ENCODE results near the gene CNKSR1. TPM values are rescaled to one million over a fixed set of nuclear protein-coding genes. Genes with fewer than 3 reads are reported as not detected.

The CNKSR1 gene
- total and polyA plus RNA-seq, 2 of the 4 experiments (the other 2 are of a cell fraction) = 0.43 TPM; not detected in 1

DNA sequence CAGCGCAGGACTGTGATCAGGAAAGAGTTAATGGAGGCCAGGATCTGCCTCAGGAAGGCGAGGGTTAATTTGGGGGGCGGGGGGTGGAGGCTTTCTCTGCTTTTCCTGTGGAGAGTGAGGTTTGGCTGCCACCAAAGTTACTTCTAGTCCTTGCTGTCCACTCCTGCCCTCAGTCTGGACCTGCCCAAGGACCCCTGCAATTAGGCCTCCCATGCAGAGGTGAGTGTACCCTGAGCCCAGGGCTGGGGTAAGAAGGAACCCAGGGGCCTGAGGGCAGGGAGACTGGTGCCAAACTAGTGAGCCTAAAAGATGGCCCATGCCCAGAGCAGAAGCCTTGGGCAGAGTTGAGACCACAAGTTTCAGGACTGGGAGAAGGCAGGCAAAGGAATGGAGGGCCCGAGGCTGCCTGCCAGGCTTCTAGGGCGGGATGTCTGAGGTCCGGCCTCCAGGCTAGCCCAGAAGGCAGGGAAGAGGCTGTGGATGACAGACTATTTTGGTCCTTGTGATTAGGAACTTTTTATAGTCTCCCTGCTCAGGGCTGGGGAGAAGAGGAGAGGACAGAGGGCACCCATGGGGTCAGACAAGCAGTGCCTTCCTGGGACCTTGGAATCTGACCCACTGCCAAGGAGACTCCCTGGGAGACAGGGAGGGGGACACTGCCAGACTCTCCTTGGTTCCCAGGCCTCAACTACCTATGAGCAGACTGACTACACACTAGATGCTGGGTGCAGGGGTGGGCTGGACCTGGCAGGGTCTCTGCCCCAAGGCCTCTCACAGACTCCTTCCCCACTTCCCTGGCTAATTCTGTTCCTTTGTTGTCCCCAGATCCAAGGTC is 18.2 kb upstream of the CNKSR1 start, which contains the start of gene FAM110D:
TSS of gene FAM110D (plus strand) at position 172 of the 835 bp plus-strand sequence. CDS start 2,213 bp downstream, outside the sequence.
- Histone ChIP-seq H3K36me3 (ENCODE audit: control insufficient read depth, insufficient read depth, low read length) (no peaks in the 10 kb centered on the region), H3K18ac (ENCODE audit: low read depth, low read length) (no peak within 1 kb of the TSS), H4K5ac (ENCODE audit: low read depth, low read length) (no peak within 1 kb of the TSS), H3K14ac (replicated peaks; ENCODE audit: low read depth, low read length) (no peak within 1 kb of the TSS), H4K91ac (ENCODE audit: insufficient read depth, low read depth, low read length) (no peak within 1 kb of the TSS), H4K8ac (ENCODE audit: low read depth in 2 of 2, low read length in 2 of 2) (no peak within 1 kb of the TSS), H3K9ac (ENCODE audit: low read depth, low read length) (no peak within 1 kb of the TSS), H2BK120ac (ENCODE audit: low read depth, low read length) (no peak within 1 kb of the TSS), H2AFZ (replicated peaks; ENCODE audit: low read length, poor library complexity) (peak within 1 kb of the TSS; percentile 23), H3K79me1 (ENCODE audit: low read depth in 1 of 2, low read length in 2 of 2) (no peaks in the 10 kb centered on the region), H2BK15ac (ENCODE audit: low read depth, low read length) (no peak within 1 kb of the TSS), H3K9me3 (ENCODE audit: control insufficient read depth, insufficient read depth, low read length) (no peaks in the 10 kb centered on the region), H3K4ac (ENCODE audit: low read depth, low read length) (no peak within 1 kb of the TSS), H3K56ac (ENCODE audit: extremely low read depth, insufficient read depth, low read length) (no peak within 1 kb of the TSS), H3K4me1 (ENCODE audit: control insufficient read depth, insufficient read depth, low read length) (peaks cover 4% of the 10 kb centered on the region), H2AK5ac (ENCODE audit: low read depth, low read length) (no peak within 1 kb of the TSS), H3K23ac (ENCODE audit: low read depth, low read length) (no peak within 1 kb of the TSS), H3K4me2 (ENCODE audit: low read depth, low read length) (no peak within 1 kb of the TSS), H4K20me1 (ENCODE audit: insufficient read depth, low read length) (no peaks in the 10 kb centered on the region), H3K4me3 (ENCODE audit: insufficient read depth, low read depth, low read length) (no peak within 1 kb of the TSS), H3K27ac (ENCODE audit: insufficient read depth, low read length) (no peak within 1 kb of the TSS), H2BK5ac (ENCODE audit: low read depth, low read length, poor library complexity, severe bottlenecking) (no peak within 1 kb of the TSS), H2BK20ac (ENCODE audit: low read depth, low read length) (no peak within 1 kb of the TSS), H3K27me3 (ENCODE audit: control insufficient read depth, insufficient read depth, low read length) (peaks cover 45% of the 10 kb centered on the region), H3K9me1 (ENCODE audit: insufficient read depth, low read length) (no peaks in the 10 kb centered on the region), H2AK9ac (replicated peaks; ENCODE audit: low read depth, low read length, poor library complexity) (no peak within 1 kb of the TSS)
- in situ Hi-C loops (cut with MboI; ENCODE audit: low sequenced_read_pairs) = no loop called here
- TF ChIP-seq, protein P1, sequence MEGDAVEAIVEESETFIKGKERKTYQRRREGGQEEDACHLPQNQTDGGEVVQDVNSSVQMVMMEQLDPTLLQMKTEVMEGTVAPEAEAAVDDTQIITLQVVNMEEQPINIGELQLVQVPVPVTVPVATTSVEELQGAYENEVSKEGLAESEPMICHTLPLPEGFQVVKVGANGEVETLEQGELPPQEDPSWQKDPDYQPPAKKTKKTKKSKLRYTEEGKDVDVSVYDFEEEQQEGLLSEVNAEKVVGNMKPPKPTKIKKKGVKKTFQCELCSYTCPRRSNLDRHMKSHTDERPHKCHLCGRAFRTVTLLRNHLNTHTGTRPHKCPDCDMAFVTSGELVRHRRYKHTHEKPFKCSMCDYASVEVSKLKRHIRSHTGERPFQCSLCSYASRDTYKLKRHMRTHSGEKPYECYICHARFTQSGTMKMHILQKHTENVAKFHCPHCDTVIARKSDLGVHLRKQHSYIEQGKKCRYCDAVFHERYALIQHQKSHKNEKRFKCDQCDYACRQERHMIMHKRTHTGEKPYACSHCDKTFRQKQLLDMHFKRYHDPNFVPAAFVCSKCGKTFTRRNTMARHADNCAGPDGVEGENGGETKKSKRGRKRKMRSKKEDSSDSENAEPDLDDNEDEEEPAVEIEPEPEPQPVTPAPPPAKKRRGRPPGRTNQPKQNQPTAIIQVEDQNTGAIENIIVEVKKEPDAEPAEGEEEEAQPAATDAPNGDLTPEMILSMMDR (conservative IDR thresholded peaks at IDR 0.05; ENCODE audit: low read depth, low read length) = no peak
- no peak for TF ChIP-seq RFX5 (IDR thresholded peaks at IDR 0.05; ENCODE audit: low read depth, low read length)
- TF ChIP-seq FOS (IDR thresholded peaks at IDR 0.05; ENCODE audit: low read depth, low read length) = no peak
- no CpG with 5 or more reads among the region's 6 CpGs for WGBS, 2 experiments (ENCODE audit: extremely low coverage in 2 of 2, insufficient read length in 1 of 2)
- ChIA-PET CTCF (no interaction called here), POLR2A (ENCODE audit: unreplicated experiment) (no interaction called here)
- BruUV-seq (replicated peaks) = no TSS peak
- ATAC-seq (ENCODE audit: low read depth) (no peak), DNase-seq (no peak)
- dilution Hi-C loops (cut with HindIII; ENCODE audit: low sequenced_read_pairs, unreplicated experiment) = no loop called here
- intact Hi-C loops (cut with micrococcal nuclease) = no loop called here

Data from IMR-90 (cell line).